Aorta (tissue), 5 donors: Measurements from ENCODE around the gene IDH2. TPM values are rescaled to one million over a fixed set of nuclear protein-coding genes. Genes with fewer than 3 reads are reported as not detected.
"Not testable (repeated sequence)": the region's sequence is repeated elsewhere in the genome, so short reads cannot be mapped to it uniquely, and the experiment has no call there.

ENCODE experiments used
- ATAC-seq: fragments of 200-7000 bp; cut with Tn5 transposase; one replicate; pipeline ENCODE4 v1.9.1; 2022; ENCODE audit warnings: moderate library complexity; ENCODE audit not compliant: low FRiP score
- DNase-seq, 2 donors: peaks; one replicate each; pipeline ENCODE4 v3.0.0-alpha.2; 2020
- H3K27ac ChIP-seq, 2 donors: one replicate each; pipeline ENCODE4 v1.5.1; 2013; ENCODE audit warnings: low read length in 2 of 2, mild to moderate bottlenecking in 2 of 2, moderate library complexity in 2 of 2, control low read depth in 1 of 2, inconsistent platforms in 1 of 2, low read depth in 1 of 2
- H3K27me3 ChIP-seq, 2 donors: one replicate each; pipeline ENCODE4 v1.6.1; 2013; ENCODE audit warnings: control low read depth in 1 of 2, low read length in 1 of 2, mild to moderate bottlenecking in 1 of 2, moderate library complexity in 1 of 2; ENCODE audit not compliant: insufficient read depth in 2 of 2, control insufficient read depth in 1 of 2
- H3K36me3 ChIP-seq, 2 donors: one replicate each; pipeline ENCODE4 v1.6.1; 2013; ENCODE audit warnings: control low read depth in 1 of 2, low read length in 1 of 2, mild to moderate bottlenecking in 1 of 2; ENCODE audit not compliant: insufficient read depth in 2 of 2, control insufficient read depth in 1 of 2
- H3K4me1 ChIP-seq, 2 donors: one replicate each; pipeline ENCODE4 v1.6.1; 2013; ENCODE audit warnings: low read length in 2 of 2, control low read depth in 1 of 2, mild to moderate bottlenecking in 1 of 2, moderate library complexity in 1 of 2; ENCODE audit not compliant: insufficient read depth in 2 of 2, control insufficient read depth in 1 of 2
- H3K4me3 ChIP-seq, 2 donors: one replicate each; pipeline ENCODE4 v1.5.1; 2013; ENCODE audit warnings: low read length in 2 of 2, control low read depth in 1 of 2, mild to moderate bottlenecking in 1 of 2
- H3K9me3 ChIP-seq: one replicate; pipeline ENCODE4 v1.6.1; 2013; ENCODE audit warnings: mild to moderate bottlenecking, low read length; ENCODE audit not compliant: control insufficient read depth
- WGBS, 2 donors: extraction: QIAGEN DNeasy Blood & Tissue Kit; methylation state at CpG; one replicate each; pipeline ENCODE4 v1.1.7; 2013; 5-methylcytosine and 5-hydroxymethylcytosine counted together
- intact Hi-C, 2 donors: fragments of 100-400 bp; cut with DNase I; formaldehyde crosslinking; loops; one replicate each; pipeline versions ENCODE4 v1.14.2 to v1.15.0; 2022
- polyA plus RNA-seq, 2 donors: library from polyadenylated mRNA; stranded (reverse); fragments of 200-250 nt; gene quantifications; one replicate each; pipeline ENCODE4 v1.2.3, GENCODE V29; 2013
- total RNA-seq, 2 donors: library from RNA; stranded (reverse); fragmentation: NEBNext Ultra II Directional; extraction: Animal tissue kit (Norgen Biotek cat#: 25700); gene quantifications; one replicate each; pipeline ENCODE4 v1.2.1, GENCODE V29; 2021
- donor health status: healthy with polysubstance abuse.
- donor health status: Bipolar disorder and iron deficiency.
- donor health status: DM: no; HTN: no; CAD: no.
- donor health status: DM: no; HTN: no; CAD: no.
- donor health status: DM: yes; HTN: yes; CAD: no.

Gene IDH2
- total and polyA plus RNA-seq, 4 donors, result 18.8 to 37.5 (median 31.4) TPM

DNA sequence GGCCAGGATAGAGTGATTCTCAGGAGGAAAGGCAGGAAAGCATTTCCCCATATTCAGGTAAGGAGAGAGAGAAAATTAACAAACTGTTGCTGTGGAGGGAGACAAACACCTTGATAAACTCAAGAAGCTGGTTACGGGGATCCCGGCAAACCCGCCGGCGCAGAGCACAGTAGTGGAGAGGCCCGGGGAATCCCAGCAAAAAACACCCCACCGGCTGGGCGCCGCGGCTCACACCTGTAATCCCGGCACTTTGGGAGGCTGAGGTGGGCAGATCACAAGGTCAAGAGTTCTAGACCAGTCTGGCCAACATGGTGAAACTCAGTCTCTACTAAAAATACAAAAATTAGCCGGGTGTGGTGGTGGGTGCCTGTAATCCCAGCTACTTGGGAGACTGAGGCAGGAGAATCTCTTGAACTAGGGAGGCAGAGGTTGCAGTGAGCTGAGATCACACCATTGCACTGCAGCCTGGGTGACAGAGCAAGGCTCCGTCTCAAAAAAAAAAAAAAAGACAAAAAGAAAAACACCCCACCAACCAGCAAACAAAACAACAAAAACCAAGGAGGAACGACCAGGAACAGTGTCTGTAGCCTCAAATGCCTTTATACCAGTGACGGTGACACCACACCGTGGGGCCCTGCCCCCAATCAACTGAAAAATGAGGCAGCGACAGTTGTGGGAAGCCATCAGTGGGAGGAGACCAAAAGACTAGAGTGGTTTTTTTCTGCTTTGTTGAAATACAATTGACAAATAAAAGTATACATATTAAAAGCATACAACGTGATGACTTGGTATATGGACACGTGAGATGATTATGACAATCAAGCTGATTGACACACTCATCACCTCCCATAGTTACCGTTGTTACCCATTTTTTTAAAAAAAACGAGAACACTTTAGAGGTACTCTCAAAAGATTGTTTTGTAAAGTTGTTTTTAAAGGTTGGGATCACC is 40.2 kb upstream of the IDH2 start:
- Histone ChIP-seq H3K27me3 (no peaks in the 10 kb centered on the region), H3K9me3 (no peaks in the 10 kb centered on the region), H3K27ac (no peak overlapping the region), H3K4me3 (no peak overlapping the region), H3K36me3 (no peaks in the 10 kb centered on the region), H3K4me1 (no peaks in the 10 kb centered on the region)
- DNase-seq (no peak), ATAC-seq (no peak)
- intact Hi-C loops, result no loop called here
- WGBS, 2 donors, result 93% methylated on average over 21 of the region's 21 CpGs

DNA sequence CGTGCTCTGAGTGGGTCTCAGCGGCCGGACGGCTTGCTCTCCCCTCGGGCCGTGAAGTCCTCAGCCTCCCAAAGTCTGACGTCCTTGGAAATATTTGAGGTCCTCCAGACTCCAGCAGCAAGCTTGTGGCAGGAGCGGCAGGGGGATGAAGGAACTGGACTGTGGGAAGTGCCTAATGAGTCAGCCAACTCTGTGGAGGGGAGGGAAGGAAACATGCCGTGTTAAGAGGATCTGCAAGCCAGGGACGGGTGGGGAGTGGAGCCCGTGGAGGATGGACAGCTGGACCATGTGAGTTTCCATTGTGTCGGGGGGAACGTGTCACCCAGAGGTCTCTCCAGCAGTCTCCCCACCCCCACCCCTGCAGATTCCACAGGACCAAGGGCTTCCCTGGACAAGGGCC is 39.4 kb upstream of the IDH2 start:
- Histone ChIP-seq H3K4me3 (no peak overlapping the region), H3K27ac (no peak overlapping the region), H3K27me3 (no peaks in the 10 kb centered on the region), H3K36me3 (no peaks in the 10 kb centered on the region), H3K9me3 (no peaks in the 10 kb centered on the region), H3K4me1 (no peaks in the 10 kb centered on the region)
- ATAC-seq, result no peak
- DNase-seq, result no peak
- intact Hi-C loops, result no loop called here
- 79 to 81% methylated on average over 13 of the region's 13 CpGs for WGBS, 2 donors

DNA sequence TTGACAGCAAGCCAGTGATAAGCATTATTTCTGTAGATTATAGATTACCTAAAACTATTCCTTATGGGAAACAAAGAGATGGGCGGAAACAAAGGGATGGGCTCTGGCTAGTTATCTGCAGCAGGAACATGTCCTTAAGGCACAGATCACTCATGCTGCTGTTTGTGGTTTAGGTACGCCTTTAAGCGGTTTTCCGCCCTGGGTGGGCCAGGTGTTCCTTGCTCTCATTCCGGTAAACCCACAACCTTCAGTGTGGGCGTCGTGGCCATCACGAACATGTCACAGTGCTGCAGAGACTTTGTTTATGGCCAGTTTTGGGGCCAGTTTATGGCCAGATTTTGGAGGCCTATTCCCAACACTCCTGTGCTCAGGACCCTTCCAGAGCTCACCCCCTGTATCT is 37.3 kb upstream of the IDH2 start:
- 95 to 96% methylated on average over 8 of the region's 8 CpGs for WGBS, 2 donors
- intact Hi-C loops, H3K27ac ChIP-seq, DNase-seq, ATAC-seq, H3K27me3 ChIP-seq, H3K9me3 ChIP-seq, H3K36me3 ChIP-seq, H3K4me3 ChIP-seq, H3K4me1 ChIP-seq: not testable (repeated sequence)

DNA sequence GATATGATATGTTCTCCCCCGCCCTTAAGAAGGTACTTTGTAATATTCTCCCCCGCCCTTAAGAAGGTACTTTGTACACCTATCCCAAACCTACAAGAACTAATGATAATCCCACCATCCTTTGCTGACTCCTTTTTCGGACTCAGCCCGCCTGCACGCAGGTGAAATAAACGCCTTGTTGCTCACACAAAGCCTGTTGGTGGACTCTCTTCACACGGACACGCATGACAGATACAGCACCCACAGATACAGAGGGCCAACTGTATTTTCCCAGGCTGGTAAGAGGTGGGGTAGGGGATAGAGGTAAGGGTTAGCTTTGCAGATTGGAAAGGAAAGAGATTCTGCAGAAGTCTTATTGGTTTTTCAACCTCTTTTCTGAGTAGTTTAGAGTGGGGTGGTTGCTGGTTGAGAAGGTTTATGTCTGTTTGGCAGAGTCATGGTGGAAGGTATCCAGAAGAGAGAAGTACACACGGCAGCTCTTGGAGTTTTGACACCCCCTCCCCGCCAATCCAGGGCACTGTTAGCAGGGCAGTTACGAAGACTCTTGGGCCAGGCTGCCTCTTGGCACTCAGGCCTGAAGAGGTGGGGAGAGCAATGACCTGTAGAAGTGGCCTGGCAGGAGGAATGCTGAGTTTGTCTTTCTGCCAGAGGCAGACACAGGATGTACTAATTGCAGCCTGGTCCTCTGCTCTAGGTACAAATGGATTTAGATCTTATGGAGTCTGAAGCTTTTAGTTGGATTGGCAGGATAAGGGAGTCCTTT is 36.0 kb upstream of the IDH2 start:
- 85 to 87% methylated on average over 11 of the region's 11 CpGs for WGBS, 2 donors
- no peak overlapping the region for H3K27ac ChIP-seq
- no peaks in the 10 kb centered on the region for H3K4me1 ChIP-seq

DNA sequence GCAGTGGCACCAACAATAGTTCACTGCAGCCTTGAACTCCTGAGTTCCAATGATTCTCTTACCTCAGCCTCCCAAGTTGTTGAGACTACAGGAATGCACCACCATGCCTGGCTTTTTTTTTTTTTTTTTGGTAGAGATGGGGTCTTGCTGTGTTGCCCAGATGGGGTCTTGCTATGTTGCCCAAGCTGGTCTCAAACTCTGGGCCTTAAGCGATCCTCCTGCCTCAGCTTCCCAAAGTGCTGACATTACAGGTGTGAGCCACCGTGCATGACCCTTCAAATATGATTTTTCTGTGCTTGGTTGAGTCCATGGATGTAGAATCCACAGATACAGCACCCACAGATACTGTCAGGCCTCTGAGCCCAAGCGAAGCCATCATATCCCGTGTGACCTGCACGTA is 30.2 kb upstream of the IDH2 start:
- no peaks in the 10 kb centered on the region for H3K9me3 ChIP-seq
- H3K27me3 ChIP-seq, result no peaks in the 10 kb centered on the region
- H3K4me1 ChIP-seq, result no peaks in the 10 kb centered on the region
- WGBS, 2 donors, result 91 to 94% methylated on average over 5 of the region's 5 CpGs
- no peak for ATAC-seq
- H3K27ac ChIP-seq, result no peak overlapping the region
- intact Hi-C loops, result no loop called here
- H3K36me3 ChIP-seq, result no peaks in the 10 kb centered on the region
- DNase-seq, result no peak
- no peak overlapping the region for H3K4me3 ChIP-seq

More for the DNA sequence above, 36.0 kb upstream of the IDH2 start:
- no peak overlapping the region for H3K4me3 ChIP-seq
- H3K27me3 ChIP-seq, result no peaks in the 10 kb centered on the region
- peak in 1 of 2 donors; percentile 57 for DNase-seq
- no peaks in the 10 kb centered on the region for H3K36me3 ChIP-seq
- intact Hi-C loops, result no loop called here
- no peaks in the 10 kb centered on the region for H3K9me3 ChIP-seq
- no peak for ATAC-seq

DNA sequence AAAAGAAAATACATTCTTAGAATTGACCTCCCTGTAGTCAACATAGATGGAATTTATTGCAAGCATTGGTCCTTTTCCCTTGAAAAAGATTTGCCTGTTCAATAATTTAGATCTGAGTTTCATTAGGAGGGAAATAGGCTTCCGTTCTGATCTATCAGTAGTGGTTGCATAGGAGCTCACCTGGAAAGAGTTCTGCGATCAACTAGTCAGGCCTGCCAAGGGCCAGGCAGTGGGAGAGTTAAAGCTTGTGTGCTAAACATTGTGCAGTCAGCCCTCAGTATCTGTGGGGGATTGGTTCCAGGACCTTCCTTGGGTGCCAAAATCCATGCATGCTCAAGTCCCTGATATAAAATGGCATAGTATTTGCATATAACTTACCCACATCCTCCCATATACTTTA is 29.6 kb upstream of the IDH2 start:
- Histone ChIP-seq H3K27ac (no peak overlapping the region), H3K4me3 (no peak overlapping the region), H3K27me3 (no peaks in the 10 kb centered on the region), H3K4me1 (no peaks in the 10 kb centered on the region), H3K36me3 (no peaks in the 10 kb centered on the region), H3K9me3 (no peaks in the 10 kb centered on the region)
- 95% methylated on average over 2 of the region's 2 CpGs for WGBS, 2 donors
- ATAC-seq (no peak), DNase-seq (no peak)
- intact Hi-C loops, result no loop called here

DNA sequence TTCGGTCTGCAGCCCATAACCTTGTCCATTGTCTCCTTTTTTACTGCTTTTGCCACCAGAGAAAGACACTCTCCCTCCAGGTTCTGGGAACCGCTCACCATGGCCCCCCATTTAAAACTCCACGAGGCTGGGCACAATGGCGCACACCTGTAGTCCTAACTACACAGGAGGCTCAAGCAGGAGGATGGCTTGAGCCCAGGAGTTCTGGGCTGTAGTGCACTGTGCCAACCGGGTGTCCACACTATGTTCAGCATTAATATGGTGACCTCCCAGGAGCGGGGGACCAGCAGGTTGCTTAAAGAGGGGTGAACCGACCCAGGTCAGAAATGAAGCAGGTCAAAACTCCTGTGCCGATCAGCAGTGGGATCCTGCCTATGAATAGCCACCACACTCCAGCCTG is 28.0 kb upstream of the IDH2 start:
- no peaks in the 10 kb centered on the region for H3K4me1 ChIP-seq
- DNase-seq (peak in 1 of 2 donors; percentile 62), ATAC-seq (no peak)
- intact Hi-C loops, result no loop called here
- H3K27me3 ChIP-seq, result no peaks in the 10 kb centered on the region
- no peaks in the 10 kb centered on the region for H3K36me3 ChIP-seq
- WGBS, 2 donors, result 95 to 98% methylated on average over 8 of the region's 8 CpGs
- no peaks in the 10 kb centered on the region for H3K9me3 ChIP-seq
- no peak overlapping the region for H3K27ac ChIP-seq
- no peak overlapping the region for H3K4me3 ChIP-seq

DNA sequence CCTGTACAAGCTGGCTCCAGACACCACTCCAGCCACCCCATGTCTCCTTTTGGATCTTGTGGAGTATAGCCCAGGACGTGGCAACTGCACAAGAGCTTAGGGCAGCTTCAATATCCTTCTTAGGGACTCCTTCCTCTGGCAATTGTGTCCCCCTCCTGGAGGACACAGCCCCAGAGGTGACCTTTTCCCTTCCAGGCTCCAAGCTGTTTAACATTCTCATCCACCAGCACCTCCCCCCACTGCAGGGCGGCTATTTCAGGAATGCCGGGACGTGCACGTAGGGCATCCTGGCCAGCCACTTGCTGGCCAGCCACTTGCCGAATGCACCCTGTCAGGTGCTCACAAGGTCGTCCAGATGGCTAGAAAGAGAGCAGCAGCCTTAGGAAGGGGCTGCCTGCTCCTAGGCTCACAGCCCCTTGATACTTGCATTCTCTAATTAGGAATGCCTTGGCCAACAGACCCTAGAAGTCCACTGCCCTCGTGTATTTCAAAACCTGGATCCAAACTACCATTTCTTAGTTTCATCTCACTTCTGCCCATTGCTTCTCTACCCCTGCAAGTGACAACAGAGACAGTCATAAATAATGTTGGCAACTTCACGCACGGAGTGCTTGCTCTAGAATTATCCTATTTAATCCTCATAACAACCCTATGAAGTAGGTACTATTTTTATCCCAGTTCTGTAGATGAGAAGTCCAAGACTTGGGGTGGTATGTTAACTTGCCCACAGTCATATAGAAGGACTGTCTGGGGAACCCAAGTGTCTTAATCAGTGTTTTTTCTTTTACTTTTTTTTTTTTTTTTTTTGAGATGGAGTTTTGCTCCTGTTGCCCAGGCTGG is 24.5 kb upstream of the IDH2 start:
- Histone ChIP-seq H3K27me3 (no peaks in the 10 kb centered on the region), H3K4me3 (no peak overlapping the region), H3K9me3 (no peaks in the 10 kb centered on the region), H3K4me1 (no peaks in the 10 kb centered on the region), H3K36me3 (no peaks in the 10 kb centered on the region), H3K27ac (no peak overlapping the region)
- WGBS, 2 donors, result 7 to 8% methylated on average over 10 of the region's 10 CpGs
- intact Hi-C loops, result no loop called here
- ATAC-seq, result peak; percentile 54
- DNase-seq, result peak in 1 of 2 donors; percentile 52
